ENCODE data around the gene SURF4.
"Not testable (repeated sequence)": the region's sequence is repeated elsewhere in the genome, so short reads cannot be mapped to it uniquely, and the experiment has no call there.

Gene SURF4

DNA sequence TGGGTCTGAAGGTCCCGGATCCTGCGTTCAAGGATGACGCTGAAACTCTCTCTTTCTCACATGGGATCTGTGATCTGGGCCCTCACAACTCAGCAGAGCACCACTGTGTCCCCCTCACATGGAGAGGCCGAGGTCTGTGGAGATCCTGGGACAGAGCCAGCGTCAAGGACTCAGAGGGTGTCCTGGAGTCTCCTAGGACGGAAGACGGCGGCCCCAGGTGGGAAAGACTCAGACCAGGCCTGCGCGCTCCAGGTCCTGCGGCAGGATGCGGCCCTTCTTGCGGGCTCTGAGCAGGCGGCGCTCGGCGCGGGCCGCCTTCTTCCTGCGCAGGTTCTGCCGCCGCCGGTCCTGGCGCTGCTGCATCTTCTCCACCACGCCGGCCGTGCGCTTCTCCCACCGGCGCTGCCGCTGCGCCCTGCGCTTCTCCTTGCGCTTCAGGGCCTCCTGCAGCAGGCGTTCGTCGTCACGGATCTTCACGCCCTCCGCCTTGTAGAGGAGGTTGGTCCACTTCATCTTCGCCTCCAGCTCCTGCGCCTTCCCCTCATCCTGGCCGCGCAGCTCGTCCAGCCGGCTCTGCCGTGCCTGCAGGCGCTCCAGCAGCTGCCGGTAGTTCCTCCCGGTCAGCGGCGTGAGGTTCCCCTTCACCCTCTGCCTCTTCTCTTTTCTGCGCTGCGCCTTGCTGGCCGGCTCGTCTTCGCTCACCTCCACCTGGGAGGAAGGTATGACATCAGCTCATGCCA, 44.0 kb downstream of the SURF4 start:
- DNase-seq: no peak

DNA sequence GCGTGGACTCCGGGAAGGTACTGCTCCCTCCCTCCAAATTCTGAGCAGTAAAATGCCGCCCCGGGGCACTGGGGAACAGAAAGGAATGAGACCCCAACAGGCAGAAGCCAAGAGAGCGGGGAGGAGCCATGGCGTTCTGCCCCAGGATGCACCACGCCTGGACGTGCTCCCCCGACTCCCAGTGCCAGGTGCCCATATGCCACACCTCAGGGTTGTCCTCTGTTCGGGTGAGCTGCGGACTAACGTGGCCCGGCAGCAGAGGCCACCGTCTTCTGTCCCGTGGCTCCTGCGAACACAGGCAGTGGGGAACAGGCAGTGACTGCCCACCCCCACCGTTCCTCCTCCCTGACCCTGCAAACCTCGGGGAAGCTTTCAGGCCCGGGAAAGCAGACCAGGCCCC, 44.6 kb downstream of the SURF4 start:
- no peak for DNase-seq

DNA sequence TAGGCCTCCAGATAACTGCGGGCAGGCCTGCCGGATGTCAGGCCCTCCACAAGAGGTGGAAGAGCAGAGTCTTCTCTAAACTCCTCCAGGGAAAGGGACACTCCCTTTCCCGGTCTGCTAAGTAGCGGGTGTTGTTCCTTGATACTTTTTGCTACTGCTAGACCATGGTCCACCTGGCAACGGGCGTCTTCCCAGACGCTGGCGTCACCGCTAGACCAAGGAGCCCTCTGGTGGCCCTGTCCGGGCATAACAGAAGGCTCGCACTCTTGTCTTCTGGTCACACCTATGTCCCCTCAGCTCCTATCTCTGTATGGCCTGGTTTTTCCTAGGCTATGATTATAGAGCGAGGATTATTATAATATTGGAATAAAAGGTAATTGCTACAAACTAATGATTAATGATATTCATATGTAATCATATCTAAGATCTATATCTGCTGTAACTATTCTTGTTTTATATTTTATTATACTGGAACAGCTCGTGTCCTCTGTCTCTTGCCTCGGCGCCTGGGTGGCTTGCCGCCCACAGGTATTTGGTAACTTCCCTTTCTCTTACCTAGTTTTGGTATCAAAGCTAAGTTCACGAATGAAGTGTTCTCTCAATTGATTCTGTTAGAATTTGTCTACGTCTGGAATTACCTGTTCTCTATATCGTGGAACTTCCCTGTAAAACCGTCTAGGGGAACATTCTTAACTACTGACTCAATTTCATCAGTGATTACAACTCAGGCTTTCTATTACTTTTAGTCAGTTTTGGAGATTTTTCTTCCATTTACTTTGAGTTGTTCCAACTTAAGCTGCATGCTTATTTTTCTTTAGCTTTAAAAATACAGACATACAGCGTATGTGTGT, 46.3 kb downstream of the SURF4 start:
- DNase-seq: not testable (repeated sequence)

DNA sequence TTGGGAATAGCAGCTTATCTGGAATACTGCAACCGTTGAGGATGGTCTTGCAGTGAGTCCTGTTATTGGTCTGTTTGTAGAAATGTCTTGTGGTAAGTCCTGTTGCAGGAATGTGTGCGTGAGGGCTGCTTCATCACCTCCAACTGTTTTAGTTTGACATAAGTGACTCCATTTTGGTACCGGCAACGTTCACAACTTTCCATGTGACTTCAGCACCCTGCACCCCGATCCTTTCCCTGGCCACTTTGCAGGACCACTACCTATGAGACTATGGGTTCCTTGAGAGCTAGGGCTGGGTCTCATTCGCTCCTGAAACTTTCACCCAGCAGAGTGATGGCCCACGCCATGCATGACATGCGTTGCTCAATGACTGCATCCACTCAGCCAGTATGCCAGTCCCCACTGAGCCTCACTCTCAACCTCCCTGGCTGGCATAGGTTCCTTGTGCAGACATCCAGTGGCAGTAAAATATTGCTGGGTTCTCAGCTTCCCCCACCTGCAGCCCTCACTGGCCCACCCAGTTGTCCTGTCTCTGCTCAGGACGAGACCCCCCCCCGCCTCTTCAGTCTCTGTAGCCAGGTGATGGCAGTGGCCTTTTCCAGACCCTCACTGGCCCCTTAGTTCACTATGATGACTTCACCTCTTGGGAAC, 47.9 kb downstream of the SURF4 start:
- DNase-seq: no peak

DNA sequence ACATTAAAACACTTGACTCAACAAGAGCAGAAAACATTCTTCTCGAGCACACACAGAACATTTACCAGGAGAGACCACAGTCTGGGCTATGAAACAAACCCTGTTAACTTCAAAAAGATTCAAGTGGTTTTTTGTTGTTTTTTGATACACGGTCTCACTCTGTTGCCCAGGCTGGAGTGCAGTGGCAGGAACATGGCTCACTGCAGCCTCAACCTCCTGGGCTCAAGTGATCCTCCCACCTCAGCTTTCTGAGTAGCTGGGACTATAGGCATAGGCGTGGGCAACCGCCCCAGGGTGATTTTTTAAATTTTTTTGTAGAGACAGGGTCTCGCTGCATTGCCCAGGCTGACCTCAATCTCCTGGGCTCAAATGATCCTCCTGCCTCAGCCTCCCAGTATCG, 48.8 kb downstream of the SURF4 start:
- DNase-seq: not testable (repeated sequence)

DNA sequence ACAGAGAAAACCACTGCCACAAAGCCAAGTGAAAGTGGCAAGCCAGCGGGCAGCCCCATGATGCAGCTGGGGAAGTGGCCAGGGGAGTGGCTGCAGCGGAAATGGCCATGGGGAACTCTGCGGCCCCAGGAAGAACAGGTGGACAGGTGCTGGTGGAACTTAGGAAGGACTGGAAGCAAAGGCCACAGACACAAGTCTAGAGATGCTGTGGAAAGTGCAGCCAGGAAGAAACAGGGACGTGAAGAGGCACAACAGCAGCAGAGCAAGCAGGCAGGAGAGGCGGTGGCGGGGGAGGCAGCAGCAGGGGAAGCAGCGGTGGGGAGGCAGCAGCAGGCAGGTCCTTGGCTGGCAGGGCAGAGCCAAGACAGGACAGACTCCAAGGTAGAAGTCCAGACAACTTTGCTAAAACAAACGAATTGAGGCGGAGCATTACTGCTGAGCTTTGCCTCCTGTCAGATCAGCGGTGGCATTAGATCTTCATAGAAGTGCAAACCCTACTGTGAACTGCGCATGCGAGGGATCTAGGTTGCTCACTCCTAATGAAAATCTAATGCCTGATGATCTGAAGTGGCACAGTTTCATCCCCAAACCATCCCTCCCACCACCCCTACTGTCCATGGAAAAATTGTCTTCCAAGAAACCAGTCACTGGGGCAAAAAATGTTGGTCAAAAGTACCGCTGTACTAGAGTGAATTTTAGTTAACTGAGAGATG, 51.7 kb downstream of the SURF4 start:
- no peak for DNase-seq

DNA sequence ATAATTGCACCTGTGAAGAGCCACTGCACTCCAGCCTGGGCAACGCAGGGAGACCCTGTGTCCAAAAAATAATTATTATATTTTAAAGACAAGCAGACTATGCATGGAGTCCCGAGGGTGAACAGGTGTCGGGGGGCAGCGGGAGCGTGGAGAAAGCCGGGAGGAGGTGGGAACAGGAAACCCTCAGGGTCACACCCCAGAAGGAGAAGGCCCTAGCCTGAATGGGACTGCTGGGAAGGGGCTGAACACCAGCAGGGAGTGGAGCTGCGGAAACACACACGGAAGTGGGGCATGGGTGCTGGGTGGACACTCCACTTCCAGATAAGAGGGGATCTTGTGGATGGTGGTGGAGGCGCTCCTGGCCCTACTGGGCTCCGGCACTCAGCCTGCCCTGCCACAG, 52.6 kb downstream of the SURF4 start:
- DNase-seq: no peak

DNA sequence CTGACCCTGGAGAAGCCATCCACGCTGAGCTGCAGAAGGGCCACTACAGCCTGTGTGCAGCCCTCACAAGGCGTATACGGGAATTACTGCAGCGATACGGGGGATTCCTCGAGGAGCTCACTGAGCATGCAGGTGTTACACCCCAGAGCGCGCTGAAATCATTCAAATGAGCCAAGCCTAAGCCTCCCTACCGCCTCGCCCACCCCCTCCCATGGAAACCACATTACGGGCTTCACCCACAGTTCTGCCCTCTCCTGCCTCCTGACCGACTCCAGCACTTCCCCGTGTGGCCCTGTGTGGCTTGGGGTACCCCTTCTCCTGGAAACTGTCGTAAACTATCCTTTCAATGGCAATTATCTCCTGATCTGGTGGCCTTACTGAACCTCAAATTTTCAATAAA, 53.2 kb downstream of the SURF4 start:
- no peak for DNase-seq

DNA sequence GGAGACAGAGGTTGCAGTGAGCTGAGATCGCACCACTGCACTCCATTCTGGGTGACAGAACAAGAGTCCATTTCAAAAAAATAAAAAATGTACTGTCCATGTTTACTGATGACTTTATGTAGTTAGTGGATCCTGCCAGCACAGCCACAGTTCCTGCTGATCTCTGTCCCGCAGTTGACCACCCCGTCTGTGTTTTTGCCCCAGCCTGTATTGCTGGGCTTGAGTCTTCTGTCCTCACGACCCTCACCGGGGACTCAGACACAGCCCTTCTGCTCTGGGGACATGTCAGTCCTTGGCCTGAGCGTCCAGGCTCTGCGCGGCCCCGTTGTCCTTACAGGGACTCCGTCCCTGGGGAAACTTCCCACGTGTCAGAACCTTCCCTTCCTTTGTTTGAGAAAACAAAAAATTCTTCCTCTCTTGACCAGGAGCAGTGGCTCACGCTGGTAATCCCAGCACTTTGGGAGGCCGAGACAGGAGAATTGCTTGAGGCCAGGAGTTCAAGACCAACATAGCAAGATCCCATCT, 54.4 kb downstream of the SURF4 start:
- no peak for DNase-seq

DNA sequence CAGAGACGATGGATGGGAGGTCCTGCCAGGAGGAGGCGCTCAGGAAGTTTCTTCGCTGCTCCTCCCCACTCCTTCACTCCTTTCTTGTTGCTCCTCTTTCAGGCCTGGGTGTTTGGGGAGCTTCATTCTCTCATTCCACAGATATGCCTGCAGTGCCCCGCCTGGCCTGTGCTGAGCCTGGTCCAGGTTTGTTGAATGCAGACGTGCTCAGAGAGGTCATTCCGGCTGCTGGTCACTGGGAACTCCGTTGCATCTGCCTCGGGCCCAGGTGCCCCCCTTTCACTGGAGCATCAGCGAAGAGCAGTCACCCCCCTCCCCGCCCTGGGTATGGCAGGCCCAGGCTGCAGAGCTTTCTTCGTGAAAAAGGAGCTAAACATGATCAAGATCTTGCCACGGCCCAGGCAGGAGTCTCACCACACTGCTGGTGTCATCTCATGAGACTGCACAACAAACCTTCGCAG, 55.4 kb downstream of the SURF4 start:
- no peak for DNase-seq

DNA sequence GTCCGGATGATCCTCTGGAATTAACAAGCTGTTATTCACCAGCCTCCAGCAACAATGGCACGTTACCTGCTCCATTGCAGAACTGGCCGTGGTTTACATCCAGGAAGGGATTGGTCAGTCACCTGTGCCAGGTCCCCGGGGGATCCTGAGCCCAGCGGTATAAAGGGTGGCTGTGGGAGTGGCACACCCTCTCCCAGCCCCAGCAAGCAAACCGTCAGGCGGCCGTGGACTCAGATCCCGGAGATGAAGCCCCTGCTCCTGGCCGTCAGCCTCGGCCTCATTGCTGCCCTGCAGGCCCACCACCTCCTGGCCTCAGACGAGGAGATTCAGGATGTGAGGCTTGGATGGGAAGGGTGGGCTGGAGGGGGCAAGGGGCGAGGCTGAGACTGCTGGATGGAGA, 58.3 kb downstream of the SURF4 start:
- DNase-seq: not testable (repeated sequence)

DNA sequence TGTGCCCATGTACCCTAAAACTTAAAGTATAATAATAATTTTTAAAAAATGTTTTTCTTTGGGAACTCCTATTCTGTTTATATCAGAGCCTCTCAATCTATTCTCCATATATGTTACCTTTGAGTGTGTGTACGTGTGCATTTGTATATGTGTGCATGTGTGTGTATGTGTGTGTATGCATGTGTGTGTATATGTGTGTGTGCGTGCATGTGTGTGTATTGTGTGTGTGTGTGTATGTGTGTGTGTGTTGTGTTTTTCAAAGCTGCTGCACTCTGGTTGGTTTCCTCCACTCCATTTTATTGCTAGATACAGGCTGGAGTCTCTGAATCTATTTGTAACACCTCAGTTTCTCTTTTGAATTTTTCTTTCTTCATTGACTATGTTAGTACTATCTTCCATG, 59.9 kb downstream of the SURF4 start:
- DNase-seq: no peak

Measured in amniotic stem cell (primary cell).